Neural cell (in vitro differentiated cells): Measurements from ENCODE around the gene PPP2R5A. TPM values are rescaled to one million over a fixed set of nuclear protein-coding genes. Genes with fewer than 3 reads are reported as not detected.

Source experiments
- H2AFZ ChIP-seq: fragments of 200-600, 300-800 bp; sonication (generic), shearing (Covaris generic); 2 replicates; pipeline ENCODE4 v1.6.0; 2014; ENCODE audit warnings: low read depth, mild to moderate bottlenecking, antibody characterized with exemption, low read length, moderate library complexity
- H3F3A ChIP-seq: fragments of 200-600 bp; shearing (Covaris generic); 2 replicates; pipeline ENCODE4 v1.6.1; 2016; ENCODE audit warnings: mild to moderate bottlenecking, moderate library complexity, mixed read lengths, antibody characterized with exemption, low read length; ENCODE audit not compliant: insufficient read depth, poor library complexity, severe bottlenecking
- H3K27ac ChIP-seq: fragments of 200-600, 300-800 bp; sonication (generic), shearing (Covaris generic); 2 replicates; pipeline ENCODE4 v1.5.1; 2014; ENCODE audit warnings: mild to moderate bottlenecking, low read length, moderate library complexity
- H3K27me3 ChIP-seq: fragments of 300-800, 200-600 bp; sonication (generic), shearing (Covaris generic); 2 replicates; pipeline ENCODE4 v1.6.0; 2014; ENCODE audit warnings: mild to moderate bottlenecking, low read depth, low read length, moderate library complexity; ENCODE audit not compliant: insufficient read depth
- H3K36me3 ChIP-seq: fragments of 300-800, 200-600 bp; sonication (generic), shearing (Covaris generic); 2 replicates; pipeline ENCODE4 v1.5.1; 2014; ENCODE audit warnings: mild to moderate bottlenecking, antibody characterized with exemption, low read length, moderate library complexity; ENCODE audit not compliant: insufficient read depth
- H3K4me2 ChIP-seq: fragments of 300-800, 200-600 bp; sonication (generic), shearing (Covaris generic); 2 replicates; pipeline ENCODE4 v1.6.0; 2014; ENCODE audit warnings: mild to moderate bottlenecking, low read length
- H3K4me3 ChIP-seq: fragments of 300-800, 200-600 bp; sonication (generic), shearing (Covaris generic); 2 replicates; pipeline ENCODE4 v1.5.1; 2014; ENCODE audit warnings: mild to moderate bottlenecking, low read length, moderate library complexity
- H3K79me2 ChIP-seq: fragments of 200-600 bp; shearing (Covaris generic); replicated peaks from 2 replicates; pipeline ENCODE4 v1.6.0; 2014; ENCODE audit warnings: mild to moderate bottlenecking, low read length, moderate library complexity; ENCODE audit not compliant: insufficient read depth
- H3K9ac ChIP-seq: fragments of 300-800, 200-600 bp; sonication (generic), shearing (Covaris generic); 2 replicates; pipeline ENCODE4 v1.6.1; 2016; ENCODE audit warnings: mild to moderate bottlenecking, low read length, mixed read lengths
- H3K9me2 ChIP-seq: fragments of 200-600 bp; shearing (Covaris generic); 2 replicates; pipeline ENCODE4 v1.6.1; 2016; ENCODE audit warnings: mild to moderate bottlenecking, low read length, mixed read lengths; ENCODE audit not compliant: insufficient read depth
- H3K9me3 ChIP-seq: fragments of 200-600, 300-800 bp; sonication (generic), shearing (Covaris generic); 2 replicates; pipeline ENCODE4 v1.6.1; 2016; ENCODE audit warnings: mild to moderate bottlenecking, mixed run types, low read length, moderate library complexity, mixed read lengths
- H4K20me1 ChIP-seq: fragments of 200-600 bp; shearing (Covaris generic); 2 replicates; pipeline ENCODE4 v1.6.1; 2016; ENCODE audit warnings: mild to moderate bottlenecking, mixed run types; ENCODE audit not compliant: insufficient read depth
- EP300 ChIP-seq: fragments of 450-650 bp; conservative IDR thresholded peaks from 2 replicates; pipeline ENCODE4 v1.6.1; 2014; ENCODE audit warnings: antibody characterized with exemption, mild to moderate bottlenecking, moderate library complexity; ENCODE audit not compliant: poor library complexity, severe bottlenecking
- EZH2 ChIP-seq: fragments of 200-600, 300-800 bp; shearing (Covaris generic), sonication (generic); IDR thresholded peaks from 2 replicates; pipeline ENCODE4 v1.6.1; 2014; ENCODE audit warnings: antibody characterized with exemption, low read length, borderline replicate concordance, mild to moderate bottlenecking; ENCODE audit not compliant: insufficient read depth, poor library complexity, severe bottlenecking
- MXI1 ChIP-seq: fragments of 450-650 bp; conservative IDR thresholded peaks from 2 replicates; pipeline ENCODE4 v1.6.1; 2014; ENCODE audit warnings: antibody characterized with exemption, mild to moderate bottlenecking; ENCODE audit not compliant: poor library complexity, severe bottlenecking
- POLR2AphosphoS5 ChIP-seq: IDR thresholded peaks from 2 replicates; pipeline ENCODE4 v1.6.1; 2012
- RAD21 ChIP-seq: fragments of 450-650 bp; conservative IDR thresholded peaks from 2 replicates; pipeline ENCODE4 v1.6.1; 2014; ENCODE audit warnings: antibody characterized with exemption, mild to moderate bottlenecking, moderate library complexity
- SMC3 ChIP-seq: fragments of 450-650 bp; conservative IDR thresholded peaks from 2 replicates; pipeline ENCODE4 v1.6.1; 2014; ENCODE audit warnings: antibody characterized with exemption, mild to moderate bottlenecking, moderate library complexity; ENCODE audit not compliant: poor library complexity
- TAF1 ChIP-seq: IDR thresholded peaks from 2 replicates; pipeline ENCODE4 v1.6.1; 2012; ENCODE audit warnings: low read depth
- polyA plus RNA-seq: library from polyadenylated mRNA; depleted of rRNA; stranded (reverse); fragments of >200 nt; gene quantifications from 2 replicates; pipeline ENCODE4 v1.2.3, GENCODE V29; 2014
- TF ChIP-seq, protein P1 (sequence below): fragments of 450-650 bp; IDR thresholded peaks from 2 replicates; pipeline ENCODE4 v1.5.1; 2014; ENCODE audit warnings: antibody characterized with exemption, mild to moderate bottlenecking, moderate library complexity; ENCODE audit not compliant: poor library complexity, severe bottlenecking
- TF ChIP-seq, protein P2 (sequence below): IDR thresholded peaks from 2 replicates; pipeline ENCODE4 v1.6.1; 2012; ENCODE audit warnings: borderline replicate concordance

Gene PPP2R5A
- polyA plus RNA-seq, 1 donor from 2014 or later: 5.9 TPM

GRCh38 chr1:212354464-212354863, 69.3 kb downstream of the PPP2R5A start:
- Histone ChIP-seq H3K36me3 (no peaks in the 10 kb centered on the region), H3K27me3 (no peaks in the 10 kb centered on the region), H3K4me2 (no peak overlapping the region), H3K9ac (no peak overlapping the region), H3K9me2 (no peaks in the 10 kb centered on the region), H3K4me3 (no peak overlapping the region), H2AFZ (no peak overlapping the region), H3K27ac (no peak overlapping the region), H3K9me3 (no peaks in the 10 kb centered on the region), H3F3A (no peaks in the 10 kb centered on the region), H4K20me1 (no peaks in the 10 kb centered on the region), H3K79me2 (no peaks in the 10 kb centered on the region)
- TF ChIP-seq EP300 (no peak), POLR2AphosphoS5 (no peak), MXI1 (no peak), EZH2 (no peak), SMC3 (no peak), RAD21 (no peak), TAF1 (no peak)
- TF ChIP-seq, protein P1, sequence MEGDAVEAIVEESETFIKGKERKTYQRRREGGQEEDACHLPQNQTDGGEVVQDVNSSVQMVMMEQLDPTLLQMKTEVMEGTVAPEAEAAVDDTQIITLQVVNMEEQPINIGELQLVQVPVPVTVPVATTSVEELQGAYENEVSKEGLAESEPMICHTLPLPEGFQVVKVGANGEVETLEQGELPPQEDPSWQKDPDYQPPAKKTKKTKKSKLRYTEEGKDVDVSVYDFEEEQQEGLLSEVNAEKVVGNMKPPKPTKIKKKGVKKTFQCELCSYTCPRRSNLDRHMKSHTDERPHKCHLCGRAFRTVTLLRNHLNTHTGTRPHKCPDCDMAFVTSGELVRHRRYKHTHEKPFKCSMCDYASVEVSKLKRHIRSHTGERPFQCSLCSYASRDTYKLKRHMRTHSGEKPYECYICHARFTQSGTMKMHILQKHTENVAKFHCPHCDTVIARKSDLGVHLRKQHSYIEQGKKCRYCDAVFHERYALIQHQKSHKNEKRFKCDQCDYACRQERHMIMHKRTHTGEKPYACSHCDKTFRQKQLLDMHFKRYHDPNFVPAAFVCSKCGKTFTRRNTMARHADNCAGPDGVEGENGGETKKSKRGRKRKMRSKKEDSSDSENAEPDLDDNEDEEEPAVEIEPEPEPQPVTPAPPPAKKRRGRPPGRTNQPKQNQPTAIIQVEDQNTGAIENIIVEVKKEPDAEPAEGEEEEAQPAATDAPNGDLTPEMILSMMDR: no peak
- TF ChIP-seq, protein P2, sequence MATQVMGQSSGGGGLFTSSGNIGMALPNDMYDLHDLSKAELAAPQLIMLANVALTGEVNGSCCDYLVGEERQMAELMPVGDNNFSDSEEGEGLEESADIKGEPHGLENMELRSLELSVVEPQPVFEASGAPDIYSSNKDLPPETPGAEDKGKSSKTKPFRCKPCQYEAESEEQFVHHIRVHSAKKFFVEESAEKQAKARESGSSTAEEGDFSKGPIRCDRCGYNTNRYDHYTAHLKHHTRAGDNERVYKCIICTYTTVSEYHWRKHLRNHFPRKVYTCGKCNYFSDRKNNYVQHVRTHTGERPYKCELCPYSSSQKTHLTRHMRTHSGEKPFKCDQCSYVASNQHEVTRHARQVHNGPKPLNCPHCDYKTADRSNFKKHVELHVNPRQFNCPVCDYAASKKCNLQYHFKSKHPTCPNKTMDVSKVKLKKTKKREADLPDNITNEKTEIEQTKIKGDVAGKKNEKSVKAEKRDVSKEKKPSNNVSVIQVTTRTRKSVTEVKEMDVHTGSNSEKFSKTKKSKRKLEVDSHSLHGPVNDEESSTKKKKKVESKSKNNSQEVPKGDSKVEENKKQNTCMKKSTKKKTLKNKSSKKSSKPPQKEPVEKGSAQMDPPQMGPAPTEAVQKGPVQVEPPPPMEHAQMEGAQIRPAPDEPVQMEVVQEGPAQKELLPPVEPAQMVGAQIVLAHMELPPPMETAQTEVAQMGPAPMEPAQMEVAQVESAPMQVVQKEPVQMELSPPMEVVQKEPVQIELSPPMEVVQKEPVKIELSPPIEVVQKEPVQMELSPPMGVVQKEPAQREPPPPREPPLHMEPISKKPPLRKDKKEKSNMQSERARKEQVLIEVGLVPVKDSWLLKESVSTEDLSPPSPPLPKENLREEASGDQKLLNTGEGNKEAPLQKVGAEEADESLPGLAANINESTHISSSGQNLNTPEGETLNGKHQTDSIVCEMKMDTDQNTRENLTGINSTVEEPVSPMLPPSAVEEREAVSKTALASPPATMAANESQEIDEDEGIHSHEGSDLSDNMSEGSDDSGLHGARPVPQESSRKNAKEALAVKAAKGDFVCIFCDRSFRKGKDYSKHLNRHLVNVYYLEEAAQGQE: no peak

DNA sequence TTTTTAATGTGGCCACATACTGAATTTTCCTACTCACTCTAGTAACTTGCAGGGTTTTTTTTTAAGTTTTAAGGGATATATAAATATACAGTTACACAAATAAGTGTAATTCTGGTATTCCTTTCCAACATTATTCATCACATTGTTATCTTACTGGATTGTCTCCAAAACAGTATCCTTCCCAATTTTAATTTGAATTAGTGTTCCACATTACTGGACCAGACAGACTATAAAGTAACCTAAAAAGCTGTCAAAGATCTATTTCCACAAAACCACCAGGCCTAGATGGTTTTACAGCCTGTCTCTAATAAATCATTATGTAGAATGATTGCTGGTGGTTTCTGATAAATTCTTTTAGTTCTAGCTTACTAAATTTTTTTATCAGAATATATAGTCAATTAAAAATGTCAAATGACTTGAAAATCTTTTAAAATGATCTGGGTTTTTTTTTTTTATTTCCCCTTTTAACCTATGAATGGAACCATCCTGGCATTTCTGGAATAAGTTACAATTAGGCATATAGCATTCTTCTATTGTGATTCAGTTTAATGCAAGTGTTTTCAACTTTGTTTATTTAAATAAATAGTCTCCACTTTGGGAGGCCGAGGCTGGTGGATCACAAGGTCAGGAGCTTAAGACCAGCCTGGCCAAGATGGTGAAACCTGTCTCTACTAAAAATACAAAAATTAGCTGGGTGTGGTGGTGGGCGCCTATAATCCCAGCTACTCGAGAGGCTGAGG, 70.2 kb downstream of the PPP2R5A start:
- Histone ChIP-seq H3K4me3 (no peak overlapping the region), H3K27me3 (no peaks in the 10 kb centered on the region), H2AFZ (no peak overlapping the region), H3K9ac (no peak overlapping the region), H3K36me3 (no peaks in the 10 kb centered on the region), H3K4me2 (no peak overlapping the region), H3K9me2 (no peaks in the 10 kb centered on the region), H3K27ac (no peak overlapping the region), H4K20me1 (no peaks in the 10 kb centered on the region), H3K79me2 (no peaks in the 10 kb centered on the region), H3K9me3 (no peaks in the 10 kb centered on the region), H3F3A (no peaks in the 10 kb centered on the region)
- TF ChIP-seq MXI1 (no peak), POLR2AphosphoS5 (no peak), EP300 (no peak), EZH2 (no peak), SMC3 (no peak), TAF1 (no peak), RAD21 (no peak)
- TF ChIP-seq, protein P2: no peak
- TF ChIP-seq, protein P1: no peak
